HCT116 (cell line): ENCODE results near the gene ITGBL1. TPM values are rescaled to one million over a fixed set of nuclear protein-coding genes. Genes with fewer than 3 reads are reported as not detected.

Source experiments
- ATAC-seq: fragments of 200-7000 bp; cut with Tn5 transposase; 2 replicates; pipeline ENCODE4 v1.9.1; 2020; ENCODE audit warnings: mild to moderate bottlenecking, moderate library complexity
- BruUV-seq: library from RNA; stranded (reverse); fragments of 400-500 nt; replicated peaks from 2 replicates; lab custom pipeline; 2021; lab: Mats Ljungman, UMichigan
- CTCF ChIA-PET: fragments of 300-600 bp; sonication (Branson Sonifier 250); formaldehyde crosslinking; loops from one replicate; lab custom pipeline; 2021; ENCODE audit warnings: antibody characterized with exemption; lab: Charles Lee
- POLR2A ChIA-PET: fragments of 300-600, 350-600 bp; sonication (Branson Sonifier 250); formaldehyde crosslinking; loops from one replicate; lab custom pipeline; 2021; ENCODE audit warnings: antibody characterized with exemption; lab: Charles Lee
- RAD21 ChIA-PET, 2 experiments: fragments of 300-600 bp; sonication (Branson Sonifier 250); formaldehyde crosslinking; loops; one replicate each; lab custom pipeline; 2023; ENCODE audit warnings: low total read pairs in 2 of 2; ENCODE audit not compliant: uncharacterized antibody in 2 of 2, unreplicated experiment in 2 of 2, low non-redundant PET in 1 of 2; lab: Charles Lee
- DNase-seq: peaks from one replicate; pipeline ENCODE4 v3.0.0-alpha.2; 2010; ENCODE audit warnings: low read depth, low spot score
- H2AFZ ChIP-seq: fragments of 200-600 bp; shearing (Covaris generic), sonication (generic); 2 replicates; pipeline ENCODE4 v1.6.1; 2017; ENCODE audit warnings: low read depth, mixed run types, mixed read lengths, antibody characterized with exemption, low read length; ENCODE audit not compliant: poor library complexity, severe bottlenecking
- H3K27ac ChIP-seq: 2 replicates; pipeline ENCODE4 v1.5.1; 2012; ENCODE audit warnings: low read depth, low read length
- H3K27me3 ChIP-seq: fragments of 200-600 bp; sonication (generic); 2 replicates; pipeline ENCODE4 v1.6.1; 2016; ENCODE audit warnings: mixed run types, low read length, mixed read lengths; ENCODE audit not compliant: insufficient read depth
- H3K36me3 ChIP-seq, 2 experiments: fragments of 200-500 bp in 1 of 2; fragments of 200-600 bp in 1 of 2; sonication (Bioruptor generic) in 1 of 2; sonication (generic) in 1 of 2; 2 replicates each; pipeline versions ENCODE4 v1.5.1 to v1.6.1; 2014 to 2016; ENCODE audit warnings: low read length in 2 of 2, inconsistent platforms in 1 of 2, mixed read lengths in 1 of 2, mixed run types in 1 of 2; ENCODE audit not compliant: insufficient read depth in 2 of 2, control insufficient read depth in 1 of 2
- H3K4me1 ChIP-seq, 2 experiments: fragments of 200-600 bp in 1 of 2; sonication (generic) in 1 of 2; 2 replicates each; pipeline versions ENCODE4 v1.5.1 to v1.6.1; 2012 to 2017; ENCODE audit warnings: low read length in 2 of 2, inconsistent platforms in 1 of 2, mild to moderate bottlenecking in 1 of 2, mixed read lengths in 1 of 2, mixed run types in 1 of 2, moderate library complexity in 1 of 2; ENCODE audit not compliant: insufficient read depth in 2 of 2, control insufficient read depth in 1 of 2
- H3K4me2 ChIP-seq: fragments of 200-600 bp; sonication (generic); 2 replicates; pipeline ENCODE4 v1.6.1; 2017; ENCODE audit warnings: mixed run types, low read length, mixed read lengths
- H3K4me3 ChIP-seq, 2 experiments: fragments of 200-600 bp in 1 of 2; sonication (generic) in 1 of 2; replicated peaks in 1 of 2; 2 replicates each; pipeline ENCODE4 v1.5.1; 2011 to 2016; ENCODE audit warnings: low read length in 2 of 2, control low read depth in 1 of 2, low read depth in 1 of 2, mild to moderate bottlenecking in 1 of 2, mixed read lengths in 1 of 2, mixed run types in 1 of 2
- H3K79me2 ChIP-seq: fragments of 200-600 bp; sonication (generic); 2 replicates; pipeline ENCODE4 v1.6.1; 2017; ENCODE audit warnings: mild to moderate bottlenecking, mixed run types, low read length, moderate library complexity, mixed read lengths; ENCODE audit not compliant: insufficient read depth
- H3K9ac ChIP-seq: fragments of 200-600 bp; sonication (generic); 2 replicates; pipeline ENCODE4 v1.6.1; 2016; ENCODE audit warnings: low read length, mixed read lengths
- H3K9me2 ChIP-seq: fragments of 200-600 bp; sonication (generic), shearing (Covaris generic); 2 replicates; pipeline ENCODE4 v1.6.1; 2017; ENCODE audit warnings: mixed run types, mild to moderate bottlenecking, moderate library complexity; ENCODE audit not compliant: insufficient read depth
- H3K9me3 ChIP-seq, 2 experiments: fragments of 200-500 bp in 1 of 2; fragments of 200-600 bp in 1 of 2; sonication (Bioruptor generic) in 1 of 2; sonication (generic) in 1 of 2; 2 replicates each; pipeline ENCODE4 v1.6.1; 2014 to 2017; ENCODE audit warnings: low read length in 2 of 2, mixed read lengths in 2 of 2, inconsistent platforms in 1 of 2, low read depth in 1 of 2, mild to moderate bottlenecking in 1 of 2, mixed run types in 1 of 2, moderate library complexity in 1 of 2; ENCODE audit not compliant: control insufficient read depth in 1 of 2, insufficient read depth in 1 of 2
- H4K20me1 ChIP-seq: fragments of 200-600 bp; sonication (generic), shearing (Covaris generic); 2 replicates; pipeline ENCODE4 v1.6.1; 2017; ENCODE audit warnings: mixed run types, mild to moderate bottlenecking, moderate library complexity; ENCODE audit not compliant: insufficient read depth
- CBX3 ChIP-seq: IDR thresholded peaks from 2 replicates; pipeline ENCODE4 v1.6.1; 2012; ENCODE audit warnings: low read depth
- CEBPB ChIP-seq: IDR thresholded peaks from 2 replicates; pipeline ENCODE4 v1.6.1; 2012; ENCODE audit warnings: low read depth
- EZH2 ChIP-seq: fragments of 200-600 bp; sonication (generic); IDR thresholded peaks from 2 replicates; pipeline ENCODE4 v1.6.1; 2017; ENCODE audit warnings: antibody characterized with exemption, mixed run types
- POLR2A ChIP-seq: IDR thresholded peaks from 2 replicates; pipeline ENCODE4 v1.7.0; 2011; ENCODE audit warnings: borderline replicate concordance; ENCODE audit not compliant: insufficient read depth, insufficient read length; ENCODE audit errors: extremely low read depth
- REST ChIP-seq: IDR thresholded peaks from 2 replicates; pipeline ENCODE4 v1.6.1; 2012; ENCODE audit warnings: low read depth
- SP1 ChIP-seq: IDR thresholded peaks from 2 replicates; pipeline ENCODE4 v1.6.1; 2012; ENCODE audit warnings: low read depth
- SRF ChIP-seq: IDR thresholded peaks from 2 replicates; pipeline ENCODE4 v1.6.1; 2012; ENCODE audit warnings: low read depth
- TCF7L2 ChIP-seq: IDR thresholded peaks from 2 replicates; pipeline ENCODE4 v1.7.0; 2011; ENCODE audit warnings: borderline replicate concordance, inconsistent platforms; ENCODE audit not compliant: insufficient read depth, insufficient read length; ENCODE audit errors: extremely low read depth
- ZFX ChIP-seq: fragments of 450-650 bp; IDR thresholded peaks from 2 replicates; pipeline ENCODE4 v1.6.1; 2017
- intact Hi-C: fragments of 100-400 bp; cut with micrococcal nuclease; formaldehyde crosslinking; loops from 2 replicates; pipeline ENCODE4 v1.10.0; 2022
- total RNA-seq: library from RNA; stranded (reverse); gene quantifications from one replicate; pipeline ENCODE4 v1.2.1, GENCODE V29; 2021; ENCODE audit not compliant: unreplicated experiment
- TF ChIP-seq, protein P1 (sequence below), 3 experiments: fragments of 200-600 bp in 1 of 3; sonication (generic) in 1 of 3; IDR thresholded peaks in 2 of 3; conservative IDR thresholded peaks in 1 of 3; 2 replicates each; pipeline ENCODE4 v1.5.1; 2012 to 2017; ENCODE audit warnings: low read depth in 2 of 3, low read length in 2 of 3, antibody characterized with exemption in 1 of 3, borderline replicate concordance in 1 of 3, control low read depth in 1 of 3, mild to moderate bottlenecking in 1 of 3, mixed read lengths in 1 of 3, mixed run types in 1 of 3, moderate library complexity in 1 of 3; ENCODE audit not compliant: insufficient read depth in 1 of 3

The ITGBL1 gene
- total RNA-seq, 1 experiment from 2014 or later: 0.66 TPM

DNA sequence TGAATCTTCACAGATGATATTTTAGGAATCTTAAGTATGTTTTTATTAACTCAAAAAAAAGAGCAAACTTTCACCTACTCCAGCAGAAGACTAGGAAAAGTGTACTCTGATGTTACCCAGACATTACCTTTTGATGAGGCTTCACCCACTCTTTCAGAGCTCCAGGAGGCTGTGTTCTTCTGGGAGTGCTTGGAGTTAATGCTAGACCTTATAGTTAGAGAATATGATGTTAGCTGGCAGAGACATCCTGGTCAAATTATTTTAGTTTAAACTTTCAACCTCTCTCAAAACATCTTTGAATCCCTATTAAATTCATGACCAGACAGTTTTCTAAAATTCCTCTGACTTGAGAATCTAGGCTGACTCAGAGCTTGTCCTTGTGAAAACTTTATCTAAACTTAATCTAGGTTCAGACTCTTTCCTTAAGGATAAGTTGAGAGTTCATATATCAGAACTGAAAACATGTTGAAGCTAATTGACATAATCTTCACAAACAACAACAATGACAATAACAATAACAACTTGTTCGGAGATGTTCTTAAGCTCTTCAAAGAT, 82.8 kb downstream of the ITGBL1 start:
- H3K4me1 ChIP-seq: no peaks in the 10 kb centered on the region
- H3K4me3 ChIP-seq: no peak overlapping the region
- ChIA-PET CTCF (no interaction called here), RAD21 (no interaction called here), POLR2A (no interaction called here)
- no peaks in the 10 kb centered on the region for H3K36me3 ChIP-seq
- H3K4me2 ChIP-seq: no peak overlapping the region
- peaks cover 0 to 5% of the 10 kb centered on the region in 2 experiments; a peak in 1 of 4 replicates for H3K9me3 ChIP-seq
- no peak overlapping the region for H2AFZ ChIP-seq
- no peak overlapping the region for H3K27ac ChIP-seq
- ATAC-seq (no peak), DNase-seq (no peak)
- no peaks in the 10 kb centered on the region for H3K9me2 ChIP-seq
- no peaks in the 10 kb centered on the region for H3K79me2 ChIP-seq
- TF ChIP-seq SP1: no peak
- no peak for TF ChIP-seq CEBPB
- TF ChIP-seq EZH2: no peak
- no peak for TF ChIP-seq REST
- no peak for TF ChIP-seq TCF7L2
- TF ChIP-seq SRF: no peak
- TF ChIP-seq, protein P1, sequence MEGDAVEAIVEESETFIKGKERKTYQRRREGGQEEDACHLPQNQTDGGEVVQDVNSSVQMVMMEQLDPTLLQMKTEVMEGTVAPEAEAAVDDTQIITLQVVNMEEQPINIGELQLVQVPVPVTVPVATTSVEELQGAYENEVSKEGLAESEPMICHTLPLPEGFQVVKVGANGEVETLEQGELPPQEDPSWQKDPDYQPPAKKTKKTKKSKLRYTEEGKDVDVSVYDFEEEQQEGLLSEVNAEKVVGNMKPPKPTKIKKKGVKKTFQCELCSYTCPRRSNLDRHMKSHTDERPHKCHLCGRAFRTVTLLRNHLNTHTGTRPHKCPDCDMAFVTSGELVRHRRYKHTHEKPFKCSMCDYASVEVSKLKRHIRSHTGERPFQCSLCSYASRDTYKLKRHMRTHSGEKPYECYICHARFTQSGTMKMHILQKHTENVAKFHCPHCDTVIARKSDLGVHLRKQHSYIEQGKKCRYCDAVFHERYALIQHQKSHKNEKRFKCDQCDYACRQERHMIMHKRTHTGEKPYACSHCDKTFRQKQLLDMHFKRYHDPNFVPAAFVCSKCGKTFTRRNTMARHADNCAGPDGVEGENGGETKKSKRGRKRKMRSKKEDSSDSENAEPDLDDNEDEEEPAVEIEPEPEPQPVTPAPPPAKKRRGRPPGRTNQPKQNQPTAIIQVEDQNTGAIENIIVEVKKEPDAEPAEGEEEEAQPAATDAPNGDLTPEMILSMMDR (IDR thresholded peaks at IDR 0.05 in 2 of 3, conservative IDR thresholded peaks at IDR 0.05 in 1 of 3; ENCODE audit: borderline replicate concordance in 1 of 3, insufficient read depth in 1 of 3, low read depth in 2 of 3, low read length in 2 of 3): no peak
- TF ChIP-seq CBX3: no peak
- TF ChIP-seq POLR2A: no peak
- TF ChIP-seq ZFX: no peak
- no peaks in the 10 kb centered on the region for H4K20me1 ChIP-seq
- H3K9ac ChIP-seq: no peak overlapping the region
- H3K27me3 ChIP-seq: no peaks in the 10 kb centered on the region
- no TSS peak for BruUV-seq
- intact Hi-C loops: no loop called here
